Astrocyte of the cerebellum (primary cell): Measurements from ENCODE around the gene USP38.
A peak's percentile ranks its signal among the peaks of the same experiment; 100 is the strongest.

Experiments
- DNase-seq: peaks from one replicate; pipeline ENCODE4 v3.0.0-alpha.2; 2011; ENCODE audit warnings: low read depth
- H3K4me3 ChIP-seq: 2 replicates; pipeline ENCODE4 v1.5.1; 2011; ENCODE audit warnings: mild to moderate bottlenecking, low read depth, low read length, moderate library complexity
- in situ Hi-C: cut with HindIII; loops from 2 replicates; pipeline ENCODE4 v1.10.0; 2017; ENCODE audit warnings: low sequenced_read_pairs
- TF ChIP-seq, protein P1 (sequence below): IDR thresholded peaks from 2 replicates; pipeline ENCODE4 v1.5.1; 2012; ENCODE audit warnings: low read length, low read depth, moderate library complexity, mild to moderate bottlenecking; ENCODE audit errors: missing control alignments

USP38 gene

DNA sequence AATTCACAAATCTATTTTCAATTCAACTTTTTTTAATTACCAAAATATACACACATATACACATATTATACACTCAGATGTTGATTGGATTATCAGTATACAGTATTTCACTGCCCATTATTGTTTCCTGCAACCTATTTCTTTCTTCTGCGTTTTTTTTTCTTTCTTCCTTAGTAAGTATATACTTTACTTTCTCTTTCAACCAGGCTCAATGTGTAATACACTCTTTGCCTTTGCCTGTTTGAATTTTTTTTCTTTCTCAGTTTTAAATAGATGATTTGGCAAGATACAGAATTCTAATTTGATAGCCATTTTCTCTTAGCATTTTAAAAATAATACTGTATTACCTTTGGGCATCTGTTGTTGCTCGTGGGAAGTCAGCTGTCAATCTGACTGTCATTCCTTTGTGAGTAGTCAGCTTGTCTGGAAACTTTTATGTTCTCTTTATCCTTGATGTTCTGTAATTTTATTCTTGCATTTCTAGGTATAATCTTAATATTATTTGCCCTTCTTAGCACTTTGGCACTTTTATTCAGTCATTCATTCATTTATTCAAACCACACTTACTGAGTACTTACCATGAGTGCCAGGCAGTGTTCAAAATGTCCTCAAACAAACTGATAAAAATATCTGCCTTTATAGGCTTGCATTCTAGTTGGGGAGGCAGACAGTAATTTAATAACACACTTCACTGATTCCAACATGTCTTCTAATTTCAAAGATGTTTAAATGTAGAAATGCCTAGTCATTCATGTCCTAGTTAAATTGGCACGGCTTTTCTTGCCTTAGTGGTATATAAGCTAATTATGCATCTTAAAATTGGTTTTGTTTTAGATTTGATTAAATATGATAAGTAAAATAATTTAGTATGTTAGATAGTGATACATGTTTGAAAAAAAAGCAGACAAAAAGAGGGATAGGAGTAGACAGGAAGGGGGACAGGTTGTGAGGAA is 3.7 kb downstream of the USP38 start:
- in situ Hi-C loops = no loop called here
- peak overlapping the region; percentile 85 for H3K4me3 ChIP-seq
- no peak for DNase-seq
- TF ChIP-seq, protein P1, sequence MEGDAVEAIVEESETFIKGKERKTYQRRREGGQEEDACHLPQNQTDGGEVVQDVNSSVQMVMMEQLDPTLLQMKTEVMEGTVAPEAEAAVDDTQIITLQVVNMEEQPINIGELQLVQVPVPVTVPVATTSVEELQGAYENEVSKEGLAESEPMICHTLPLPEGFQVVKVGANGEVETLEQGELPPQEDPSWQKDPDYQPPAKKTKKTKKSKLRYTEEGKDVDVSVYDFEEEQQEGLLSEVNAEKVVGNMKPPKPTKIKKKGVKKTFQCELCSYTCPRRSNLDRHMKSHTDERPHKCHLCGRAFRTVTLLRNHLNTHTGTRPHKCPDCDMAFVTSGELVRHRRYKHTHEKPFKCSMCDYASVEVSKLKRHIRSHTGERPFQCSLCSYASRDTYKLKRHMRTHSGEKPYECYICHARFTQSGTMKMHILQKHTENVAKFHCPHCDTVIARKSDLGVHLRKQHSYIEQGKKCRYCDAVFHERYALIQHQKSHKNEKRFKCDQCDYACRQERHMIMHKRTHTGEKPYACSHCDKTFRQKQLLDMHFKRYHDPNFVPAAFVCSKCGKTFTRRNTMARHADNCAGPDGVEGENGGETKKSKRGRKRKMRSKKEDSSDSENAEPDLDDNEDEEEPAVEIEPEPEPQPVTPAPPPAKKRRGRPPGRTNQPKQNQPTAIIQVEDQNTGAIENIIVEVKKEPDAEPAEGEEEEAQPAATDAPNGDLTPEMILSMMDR = no peak

DNA sequence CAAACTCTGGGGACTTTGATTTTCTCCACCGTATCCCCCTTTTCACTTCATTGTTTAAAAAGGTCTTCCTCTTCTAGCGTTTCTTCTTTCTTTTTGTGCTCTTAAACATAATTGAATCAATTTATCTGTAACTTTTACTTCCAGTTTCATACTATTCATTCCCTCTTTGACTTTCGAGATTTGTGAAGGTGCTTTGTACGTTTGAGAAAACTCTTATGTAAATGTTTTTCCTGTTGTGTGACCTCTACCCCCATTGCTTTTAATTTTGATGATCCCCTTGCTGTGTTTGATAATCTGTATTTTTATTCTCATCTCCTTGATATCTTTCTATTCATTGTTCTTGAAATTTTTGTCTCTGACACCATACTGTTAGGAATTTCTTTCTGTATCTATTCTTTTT is 4.8 kb downstream of the USP38 start:
- TF ChIP-seq, protein P1 = no peak
- H3K4me3 ChIP-seq = no peak overlapping the region
- in situ Hi-C loops = no loop called here

DNA sequence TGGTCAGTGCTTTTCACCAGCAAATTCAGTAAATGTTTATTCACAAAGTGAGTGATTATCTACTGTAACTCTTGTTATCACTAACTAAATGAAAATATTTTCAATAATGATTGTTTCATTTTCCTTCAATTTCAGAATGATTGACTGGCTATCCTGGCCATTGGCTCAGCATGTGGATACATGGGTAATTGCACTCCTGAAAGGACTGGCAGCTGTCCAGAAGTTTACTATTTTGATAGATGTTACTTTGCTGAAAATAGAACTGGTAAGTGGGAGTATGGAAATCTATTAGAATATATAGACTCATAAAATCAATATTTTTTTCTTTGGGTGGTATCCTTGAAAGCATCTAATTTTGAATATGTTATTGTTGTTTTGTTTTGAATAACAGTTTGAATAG is 10.9 kb downstream of the USP38 start:
- no peak for DNase-seq
- in situ Hi-C loops = no loop called here
- no peak overlapping the region for H3K4me3 ChIP-seq
- TF ChIP-seq, protein P1 = no peak

More for the DNA sequence above, 4.8 kb downstream of the USP38 start:
- DNase-seq = no peak

DNA sequence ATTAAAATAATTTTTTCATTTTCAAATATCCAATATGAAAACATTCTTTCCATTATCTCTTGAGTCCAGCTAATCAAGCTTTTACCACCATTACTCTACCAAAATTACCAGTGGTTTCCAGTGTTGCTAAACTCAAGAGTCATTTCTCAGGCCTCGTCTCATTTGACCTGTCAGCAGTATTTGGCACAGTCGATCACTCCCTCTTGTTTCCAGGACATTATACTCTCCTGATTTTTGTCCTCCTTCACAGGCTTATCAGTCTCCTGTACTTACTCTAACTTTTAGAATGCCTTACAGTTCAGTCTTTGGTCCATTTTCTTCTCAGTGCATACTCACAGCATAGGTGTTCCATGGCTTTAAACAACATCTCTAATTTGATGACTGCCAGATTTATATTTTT is 11.6 kb downstream of the USP38 start:
- no peak overlapping the region for H3K4me3 ChIP-seq
- in situ Hi-C loops = no loop called here
- DNase-seq = no peak
- TF ChIP-seq, protein P1 = no peak

DNA sequence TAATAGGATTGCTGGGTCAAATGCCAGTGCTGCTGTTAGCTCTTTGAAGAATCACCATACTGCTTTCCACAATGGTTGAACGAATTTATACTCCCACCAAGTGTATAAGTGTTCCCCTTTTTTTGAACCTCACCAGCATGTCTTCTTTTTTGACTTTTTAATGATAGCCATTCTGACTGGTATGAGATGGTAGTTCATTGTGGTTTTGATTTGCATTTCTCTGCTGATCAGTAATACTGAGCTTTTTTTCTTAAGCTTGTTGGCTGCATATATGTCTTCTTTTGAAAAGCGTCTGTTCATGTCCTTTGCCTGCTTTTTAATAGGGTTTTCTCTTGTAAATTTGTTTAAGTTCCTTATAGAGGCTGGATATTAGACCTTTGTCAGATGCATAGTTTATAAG is 14.8 kb downstream of the USP38 start:
- in situ Hi-C loops = no loop called here
- TF ChIP-seq, protein P1 = no peak
- no peak overlapping the region for H3K4me3 ChIP-seq
- no peak for DNase-seq

DNA sequence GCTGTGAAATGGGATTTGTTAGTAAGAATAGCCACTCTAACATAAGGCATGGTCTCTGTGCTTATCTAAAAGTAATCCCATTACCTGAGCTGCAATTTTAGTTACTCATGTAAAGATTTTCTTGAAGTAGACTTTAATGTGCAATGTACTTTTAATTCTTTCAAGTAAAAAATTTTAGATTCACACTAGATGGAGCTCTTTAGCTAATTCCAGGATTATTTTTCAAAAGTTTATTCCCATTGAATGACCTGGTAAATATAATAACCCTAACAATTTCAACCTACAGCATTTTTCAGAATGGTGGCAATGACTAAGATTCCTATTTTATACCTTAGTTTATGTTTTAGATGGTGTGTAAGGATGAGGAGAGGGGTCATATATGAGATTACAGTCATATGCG is 18.1 kb downstream of the USP38 start:
- no peak for DNase-seq
- TF ChIP-seq, protein P1 = no peak

More for the DNA sequence above, 18.1 kb downstream of the USP38 start:
- no peak overlapping the region for H3K4me3 ChIP-seq
- in situ Hi-C loops = no loop called here
